ENCODE measurements around the gene MFAP5.

MFAP5 gene

GRCh38 chr12:8662593-8662992 is at the start of gene MFAP5:
TSS of gene MFAP5 (minus strand) at chr12:8662826. CDS start at chr12:8662104, 722 bp downstream.
- no peak for DNase-seq

DNA sequence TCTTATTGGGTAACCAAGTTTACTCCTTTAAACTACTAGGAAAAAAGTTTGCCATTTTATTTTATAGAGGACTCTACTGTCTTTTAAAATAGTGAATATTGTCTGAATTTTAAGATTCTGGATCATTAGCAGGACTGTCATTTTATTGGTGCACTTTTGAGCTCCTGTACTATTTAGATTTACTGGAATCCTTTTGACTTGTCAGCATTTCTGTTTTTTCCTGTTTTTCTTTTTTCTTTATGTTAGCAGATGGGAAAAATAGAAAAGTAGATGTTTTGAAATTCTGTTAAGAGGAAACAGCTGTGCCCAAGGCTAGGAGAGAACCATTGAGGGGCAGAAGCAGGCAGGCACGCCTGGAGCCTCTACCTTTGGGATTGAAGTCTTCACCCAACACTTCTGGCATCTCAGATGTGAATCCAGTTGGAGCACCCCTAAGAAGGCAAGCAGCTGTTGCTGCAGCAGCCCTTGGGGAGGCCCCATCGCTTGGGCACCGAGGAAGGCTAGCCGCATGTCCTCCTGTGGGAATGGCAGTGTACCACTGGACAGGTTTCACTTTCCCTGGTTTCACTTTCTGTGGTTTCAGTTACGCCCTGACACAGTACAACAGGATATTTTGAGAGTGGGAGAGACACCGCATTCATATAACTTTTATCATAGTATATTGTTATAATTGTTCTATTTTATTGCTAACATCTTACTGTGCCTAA is 46.7 kb upstream of the MFAP5 start:
- no peak for DNase-seq

DNA sequence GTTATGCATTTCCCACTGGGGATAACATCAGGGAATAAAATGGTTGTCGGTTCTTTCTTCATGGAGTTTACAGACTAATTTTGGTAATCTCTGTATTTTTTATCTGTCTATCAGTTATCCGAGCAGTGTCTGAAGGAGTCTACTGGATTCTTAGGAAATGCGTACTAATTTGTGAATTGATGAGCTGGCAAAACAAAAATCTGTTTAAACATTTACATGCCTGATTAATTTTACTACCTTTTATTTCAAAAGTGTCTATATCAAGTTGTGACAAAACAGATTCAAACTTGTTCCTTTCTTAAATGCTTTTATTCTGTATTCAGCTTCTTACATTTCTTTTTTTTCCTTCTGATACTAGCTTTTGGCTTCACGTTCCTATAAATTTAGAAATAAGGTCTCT is 39.5 kb upstream of the MFAP5 start:
- DNase-seq: no peak

DNA sequence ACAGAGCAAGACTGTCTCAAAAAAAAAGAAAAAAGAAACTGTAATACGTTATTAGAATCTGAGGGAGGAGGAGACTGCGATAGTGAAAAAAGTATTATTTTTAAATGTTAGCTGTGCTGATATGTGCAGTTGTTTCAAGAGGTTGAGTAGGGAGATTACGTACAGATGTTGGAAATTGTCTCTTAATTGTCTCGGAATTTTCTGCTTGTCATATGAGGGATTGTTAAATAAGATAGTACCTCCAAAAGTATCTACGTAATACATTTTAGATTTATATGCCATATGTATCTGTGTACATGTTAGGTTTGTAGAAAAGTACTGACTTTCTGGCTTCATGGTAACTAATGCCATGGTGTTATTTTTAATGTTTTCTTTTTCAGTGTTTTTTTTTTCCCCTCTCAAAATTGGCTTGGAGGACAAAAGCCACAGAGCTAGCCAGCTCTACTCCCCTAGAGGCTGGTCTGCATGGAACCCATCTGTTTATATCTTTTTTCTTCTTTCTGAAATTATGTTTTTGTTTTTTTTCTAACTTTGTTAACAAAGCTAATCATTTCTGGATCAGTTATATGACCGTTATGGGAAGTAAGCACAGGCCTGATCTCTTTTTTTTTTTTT is 38.5 kb upstream of the MFAP5 start:
- no peak for DNase-seq

- DNase-seq: no peak
These were observed 37.1 kb upstream of the MFAP5 start for GRCh38 chr12:8699714-8700113.

- no peak for DNase-seq
These were observed 36.3 kb upstream of the MFAP5 start for GRCh38 chr12:8698879-8699278.

GRCh38 chr12:8698132-8698851 is 35.7 kb upstream of the MFAP5 start:
- DNase-seq: peak; percentile 31

DNA sequence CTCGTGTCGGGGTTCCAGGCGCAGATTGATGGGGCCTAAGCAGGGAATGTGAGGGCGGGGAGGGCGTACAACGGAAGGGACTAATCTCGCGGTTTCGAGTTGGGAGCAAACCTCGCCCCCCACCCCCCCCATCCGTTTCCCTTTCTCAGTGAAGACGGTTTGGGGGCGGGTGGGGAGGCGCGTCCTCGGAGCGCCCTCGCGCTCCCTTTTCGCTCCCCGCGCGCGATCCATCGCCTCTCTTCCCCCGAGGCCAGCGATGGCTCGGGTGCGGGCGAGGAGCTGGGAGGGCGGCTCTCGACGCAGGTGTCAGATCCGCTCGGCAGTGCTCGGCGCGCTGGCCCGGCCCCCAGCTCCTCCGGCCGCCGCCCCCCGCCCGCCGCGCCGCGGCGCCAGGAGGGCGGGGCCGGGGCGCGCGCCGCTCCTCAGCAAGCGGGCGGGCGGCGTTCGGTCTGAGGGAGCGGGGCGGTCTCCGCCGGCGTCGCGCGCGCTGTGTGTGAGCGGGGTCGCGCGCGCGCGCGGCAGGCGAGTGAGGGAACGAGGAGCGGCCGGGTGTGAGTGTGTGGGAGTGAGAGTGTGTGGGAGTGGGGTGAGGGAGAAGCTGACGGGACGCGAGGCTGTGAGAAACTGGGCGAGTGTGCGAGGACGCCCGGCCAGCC is 35.0 kb upstream of the MFAP5 start, which contains the start of gene RIMKLB:
Gene RIMKLB, plus strand, starts transcription at position 516 of the 656 bp plus-strand sequence. CDS start 15,876 bp downstream, outside the sequence.
- peak; percentile 73 for DNase-seq

DNA sequence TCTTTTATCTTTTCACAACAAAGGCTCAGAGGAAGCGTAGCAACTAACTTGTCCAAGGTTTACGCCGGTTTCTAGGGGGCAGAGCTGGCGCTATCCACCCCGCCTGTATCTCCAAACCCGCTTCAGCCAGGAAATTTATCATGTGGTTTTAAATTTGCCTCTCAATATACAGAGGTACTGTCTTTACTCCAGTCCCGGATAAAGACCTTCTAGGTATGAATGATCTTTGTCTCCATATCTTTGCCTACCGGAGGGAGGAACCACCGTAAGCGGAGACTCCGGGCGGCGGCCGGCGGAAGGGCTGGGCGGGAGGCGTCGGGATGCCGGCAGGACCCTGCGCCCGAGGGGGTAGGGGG is 34.5 kb upstream of the MFAP5 start:
- DNase-seq: no peak

- DNase-seq: no peak
These were observed 33.9 kb upstream of the MFAP5 start for GRCh38 chr12:8696442-8697090.

GRCh38 chr12:8695116-8695515 is 32.5 kb upstream of the MFAP5 start:
- DNase-seq: no peak

DNA sequence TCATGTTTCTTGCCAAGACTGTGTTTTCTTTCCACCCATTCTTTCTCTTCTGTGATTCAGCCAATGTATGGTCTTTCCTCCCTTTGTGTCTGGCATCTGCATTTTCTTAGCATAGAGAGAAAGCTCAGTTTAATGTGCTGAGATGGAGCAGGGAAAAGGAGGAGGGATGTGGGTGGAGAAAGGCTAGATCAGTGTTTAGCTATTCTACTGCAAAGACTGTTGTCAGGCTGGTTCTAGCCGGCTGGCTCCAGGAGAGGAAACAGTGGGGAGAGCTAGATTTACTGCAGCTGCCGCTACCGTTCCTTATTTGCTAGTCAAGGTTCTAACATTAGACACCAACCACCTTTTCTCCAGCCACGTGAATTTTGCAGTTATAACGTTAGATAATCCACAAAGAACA is 29.9 kb upstream of the MFAP5 start:
- DNase-seq: no peak

DNA sequence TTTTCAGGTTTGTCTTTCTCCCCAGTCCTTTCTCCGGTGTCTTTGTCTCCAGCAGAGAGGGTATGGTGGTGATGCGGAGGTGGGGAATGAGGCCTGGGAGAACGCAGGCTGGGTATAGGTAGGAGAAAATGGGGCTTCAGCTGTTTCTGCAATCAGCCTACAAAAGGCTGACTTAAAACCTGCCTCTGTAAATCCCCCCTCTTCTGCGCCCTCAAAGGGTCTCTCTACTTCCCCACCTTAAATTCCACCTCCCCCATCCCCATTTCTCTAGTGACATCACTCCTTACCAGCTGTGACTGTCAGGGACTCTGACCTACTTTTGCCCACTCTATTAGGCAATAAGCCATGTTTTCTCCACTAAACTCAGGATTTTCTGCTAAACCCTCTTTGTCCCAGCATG is 27.1 kb upstream of the MFAP5 start:
- DNase-seq: no peak

DNA sequence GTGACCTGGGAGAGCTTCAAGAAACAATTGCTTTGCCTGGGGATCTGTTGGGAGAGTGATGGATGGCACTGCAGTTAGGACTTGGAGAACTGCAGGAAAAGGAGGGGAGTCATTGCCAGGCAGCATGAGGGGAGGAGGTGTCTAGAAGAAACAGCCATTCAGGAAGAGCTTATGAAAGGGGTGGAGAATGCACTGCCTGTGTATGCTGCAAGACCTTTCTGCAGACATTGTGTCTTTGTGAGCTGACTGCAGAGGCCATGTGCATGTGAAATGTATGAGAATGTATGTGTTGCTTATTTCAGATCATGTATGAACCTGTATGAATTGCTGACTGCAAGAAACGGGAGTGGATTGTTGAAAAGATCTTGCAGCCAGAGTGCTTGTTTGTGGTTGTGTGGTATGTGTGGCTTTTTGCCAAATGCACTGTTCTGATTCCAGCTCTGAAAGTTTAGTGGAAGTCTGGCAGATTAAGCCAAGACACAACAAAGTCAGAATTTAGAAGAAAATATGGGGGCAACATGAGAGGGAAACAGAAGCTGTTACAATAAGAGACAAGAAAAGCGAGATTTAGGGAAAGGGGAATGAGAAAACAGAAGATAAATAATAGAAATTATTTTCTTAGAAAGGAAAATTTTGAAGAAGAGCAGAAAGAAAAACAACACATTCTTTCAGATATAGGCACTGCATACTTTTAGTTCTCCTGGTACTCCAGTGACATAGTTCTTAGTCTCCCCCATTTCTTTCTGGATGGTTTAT is 25.4 kb upstream of the MFAP5 start:
- no peak for DNase-seq

DNA sequence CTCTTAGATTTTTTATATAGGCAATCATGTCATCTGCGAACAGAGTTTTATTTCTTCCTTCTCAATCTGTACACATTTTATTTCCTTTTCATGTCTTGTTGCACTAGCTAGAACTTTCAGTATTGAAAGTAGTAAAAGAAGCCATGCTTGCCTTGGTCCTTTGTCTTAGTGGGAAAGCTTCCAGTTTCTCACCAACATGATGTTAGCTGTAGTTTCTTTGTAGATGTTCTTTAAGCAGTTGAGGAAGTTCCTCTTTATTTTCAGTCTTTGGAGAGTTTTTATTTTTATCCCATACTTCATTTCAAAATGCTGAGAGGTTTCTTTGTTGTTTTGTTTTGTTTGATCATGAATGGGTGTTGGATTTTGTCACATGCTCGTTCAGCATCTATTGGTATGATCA is 22.4 kb upstream of the MFAP5 start:
- no peak for DNase-seq

- DNase-seq: no peak
These were observed 18.7 kb upstream of the MFAP5 start for GRCh38 chr12:8681129-8681884.

DNA sequence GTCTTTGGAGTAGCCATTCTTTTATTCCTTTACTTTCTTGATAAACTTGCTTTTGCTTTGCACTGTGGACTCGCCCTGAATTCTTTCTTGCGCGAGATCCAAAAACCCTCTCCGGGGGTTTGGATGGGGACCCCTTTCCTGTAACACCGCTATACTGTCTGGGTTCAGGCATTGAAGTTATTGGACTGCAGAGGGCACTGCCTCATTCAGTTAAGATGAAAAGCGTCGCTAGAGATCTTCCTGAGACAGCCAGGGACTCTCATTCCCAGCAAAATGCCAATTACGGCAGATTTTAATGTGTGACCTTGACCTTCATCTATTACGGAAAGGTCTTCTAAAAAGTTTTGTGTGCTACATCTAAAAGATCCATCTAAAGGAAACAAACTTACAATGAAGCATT is 17.9 kb upstream of the MFAP5 start:
- DNase-seq: no peak

- DNase-seq: no peak
These were observed 16.1 kb upstream of the MFAP5 start for GRCh38 chr12:8678661-8679111.

DNA sequence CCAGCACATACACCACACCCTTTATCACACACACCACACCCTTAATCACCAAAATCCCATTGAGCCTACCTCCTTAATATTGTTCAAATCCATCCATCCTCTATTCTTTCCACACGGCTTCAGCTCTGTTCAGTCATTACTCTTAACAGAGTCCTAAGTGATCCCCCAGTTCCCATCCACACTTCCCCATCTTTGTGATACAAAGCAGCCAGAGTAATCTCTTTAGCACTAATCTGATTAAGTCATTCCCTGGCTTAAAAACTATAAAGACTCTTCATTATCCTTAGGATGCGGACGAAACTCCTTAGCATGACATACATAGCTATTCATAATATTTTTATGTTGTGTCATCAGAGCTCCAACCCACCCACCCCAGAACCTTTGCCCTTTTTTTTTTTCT is 14.7 kb upstream of the MFAP5 start:
- no peak for DNase-seq

DNA sequence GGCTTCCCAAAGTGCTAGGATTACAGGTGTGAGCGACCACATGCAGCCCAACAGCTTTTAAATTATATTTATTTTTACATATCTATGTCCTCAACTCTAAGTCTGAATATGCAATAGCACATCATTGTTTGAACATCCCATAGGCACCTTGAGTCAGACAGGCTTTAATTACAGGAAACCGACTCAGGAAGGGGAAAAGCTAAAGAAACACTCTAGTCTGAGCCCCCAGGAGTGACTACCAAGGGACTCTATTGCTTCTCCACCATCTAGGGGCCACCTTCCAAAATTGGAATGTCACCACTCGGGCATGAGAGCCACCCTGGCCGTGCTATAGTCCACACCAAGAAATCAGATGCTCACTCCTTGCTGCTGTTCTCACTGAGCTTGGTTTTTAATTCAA is 14.0 kb upstream of the MFAP5 start:
- DNase-seq: no peak

DNA sequence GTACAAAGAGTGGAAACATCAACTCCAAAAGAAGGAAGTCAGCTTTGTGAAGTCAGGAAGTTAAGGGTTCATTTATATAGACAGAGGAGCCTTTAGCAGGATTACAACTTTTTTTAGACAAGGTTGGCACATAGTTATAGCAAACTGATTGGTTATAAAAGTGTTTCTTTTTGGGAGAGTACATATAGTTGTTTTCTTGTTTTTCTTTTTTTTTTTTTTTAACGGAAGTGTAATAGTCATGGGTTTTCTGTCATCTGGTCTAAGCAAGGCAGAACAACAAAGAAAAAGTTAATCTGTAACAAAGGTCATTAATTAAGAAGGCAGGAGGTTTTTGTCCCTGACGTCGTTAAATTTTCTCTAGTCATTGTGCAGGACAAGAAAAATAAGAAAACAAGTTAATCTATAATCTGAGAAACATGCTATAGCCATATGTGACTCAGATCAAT is 13.0 kb upstream of the MFAP5 start:
- DNase-seq: no peak

Data from activated gamma-delta T cell treated with Interleukin-2 at 50 U/mL for 16 hours (primary cell).